Activated naive CD4-positive, alpha-beta T cell (primary cell): ENCODE measurements around the gene PSIP1.
"Not testable (repeated sequence)": the region's sequence is repeated elsewhere in the genome, so short reads cannot be mapped to it uniquely, and the experiment has no call there.

Source experiments
- DNase-seq, 4 experiments: peaks; one replicate each; lab custom pipeline; 2025; lab: John Stamatoyannopoulos, UW

The PSIP1 gene

DNA sequence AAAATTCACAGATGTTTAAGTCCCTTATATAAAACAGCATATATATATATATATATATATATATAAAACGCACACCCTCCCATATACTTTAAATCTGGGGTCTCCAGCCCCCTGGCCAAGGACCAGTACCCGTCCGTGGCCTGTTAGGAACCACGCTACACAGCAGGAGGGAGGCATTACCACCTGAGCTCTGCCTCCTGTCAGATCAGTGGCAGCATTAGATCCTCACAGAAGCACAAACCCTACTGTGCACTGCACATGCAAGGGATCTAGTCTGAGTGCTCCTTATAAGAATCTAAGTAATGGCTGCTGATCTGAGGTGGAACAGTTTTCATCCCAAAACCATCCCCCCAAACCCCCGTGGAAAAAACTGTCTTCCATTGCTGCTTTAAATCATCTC lies 9.0 kb downstream of the PSIP1 start:
- DNase-seq, result no peak

DNA sequence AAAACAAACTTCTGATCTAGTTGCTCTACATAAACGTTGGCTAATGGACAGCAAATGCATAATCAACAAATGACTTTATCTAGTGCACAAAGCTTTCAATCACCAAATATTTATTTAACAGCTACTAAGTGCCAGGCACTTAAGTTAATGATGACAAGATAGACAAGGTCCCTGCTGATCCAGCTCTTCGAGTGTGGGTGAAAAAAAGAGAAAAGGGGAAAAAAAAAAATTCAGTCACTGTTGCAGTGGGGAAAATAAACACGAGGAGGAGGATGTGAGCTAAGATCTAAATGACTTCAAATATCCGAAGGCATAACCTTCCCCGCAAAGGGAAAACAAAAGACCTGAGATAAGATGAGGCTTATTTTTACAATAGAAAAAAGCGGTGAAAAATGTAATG lies 9.6 kb downstream of the PSIP1 start:
- DNase-seq, result no peak

DNA sequence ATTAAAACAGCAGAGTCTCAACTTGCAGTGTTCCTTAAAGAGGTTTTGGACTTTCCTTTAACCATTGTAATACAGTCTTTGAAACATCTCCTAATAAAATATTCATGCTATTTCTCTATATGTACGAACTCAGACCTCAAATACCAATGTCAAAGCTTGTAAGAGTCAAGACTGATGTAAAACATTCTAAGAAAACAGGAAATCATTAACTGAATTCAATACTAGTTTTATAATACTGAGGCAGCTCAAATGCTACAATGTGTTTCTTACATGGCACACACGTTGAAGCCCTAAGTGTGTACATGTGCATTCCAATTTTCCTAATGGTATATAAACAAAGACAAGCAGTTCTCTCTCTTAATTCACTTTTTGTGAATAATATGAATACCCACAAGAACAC lies 11.6 kb downstream of the PSIP1 start:
- DNase-seq, result no peak

DNA sequence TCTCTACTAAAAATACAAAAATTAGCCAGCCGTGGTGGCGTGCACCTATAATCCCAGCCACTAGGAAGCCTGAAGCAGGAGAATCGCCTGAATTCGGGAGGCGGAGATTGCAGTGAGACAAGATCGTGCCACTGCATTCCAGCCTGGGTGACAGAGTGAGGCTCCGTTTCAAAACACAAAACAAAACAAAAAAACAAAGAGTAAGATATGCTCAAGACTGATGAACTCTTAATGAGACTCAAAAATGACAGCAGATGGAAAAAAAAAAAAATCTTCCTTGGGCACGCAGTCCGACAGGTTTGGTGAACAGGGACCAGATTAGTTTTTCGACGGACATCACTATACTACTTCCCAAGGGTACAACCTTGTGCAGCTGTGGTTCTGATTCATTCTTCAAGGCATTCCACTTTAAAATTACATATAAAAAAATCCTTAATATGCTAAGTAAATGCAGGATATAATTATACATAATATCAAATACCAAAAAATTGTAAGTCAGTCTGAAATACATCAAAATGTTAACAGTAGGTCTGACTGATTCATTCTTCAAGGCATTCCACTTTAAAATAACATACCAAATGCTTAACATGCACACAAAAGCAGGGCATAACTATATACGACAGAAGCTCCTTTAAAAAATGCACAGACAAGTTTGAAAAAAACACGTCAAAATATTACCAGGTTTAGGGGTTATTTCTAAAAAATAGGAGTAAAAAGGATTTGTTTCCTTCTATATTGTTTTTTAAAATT lies 12.3 kb downstream of the PSIP1 start:
- no peak for DNase-seq

DNA sequence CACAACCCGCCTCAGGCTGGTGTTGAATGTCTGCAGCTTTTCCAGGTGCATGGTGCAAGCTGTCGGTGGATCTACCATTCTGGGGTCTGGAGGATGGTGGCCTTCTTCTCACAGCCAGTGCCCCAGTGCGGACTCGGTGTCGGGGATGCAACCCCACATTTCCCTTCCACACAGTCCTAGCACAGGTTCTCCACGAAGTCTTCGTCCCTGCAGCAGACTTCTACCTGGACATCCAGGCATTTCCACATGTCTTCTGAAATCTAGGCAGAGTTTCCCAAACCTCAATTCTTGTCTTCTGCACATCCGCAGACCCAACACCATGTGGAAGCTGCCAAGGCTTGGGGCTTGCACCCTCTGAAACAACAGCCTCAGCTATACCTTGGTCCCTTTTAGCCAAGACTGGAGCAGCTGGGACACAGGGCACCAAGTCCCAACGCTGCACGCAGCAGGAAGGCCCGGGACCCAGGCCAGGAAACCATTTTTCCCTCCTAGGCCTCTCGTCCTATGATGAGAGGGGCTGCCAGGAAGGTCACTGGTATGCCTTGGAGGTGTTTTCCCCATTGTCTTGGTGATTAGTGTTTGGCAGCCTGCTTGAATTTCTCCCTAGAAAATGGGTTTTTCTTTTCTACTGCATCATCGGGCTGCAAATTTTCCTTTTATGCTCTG lies 18.2 kb downstream of the PSIP1 start:
- DNase-seq, result no peak

DNA sequence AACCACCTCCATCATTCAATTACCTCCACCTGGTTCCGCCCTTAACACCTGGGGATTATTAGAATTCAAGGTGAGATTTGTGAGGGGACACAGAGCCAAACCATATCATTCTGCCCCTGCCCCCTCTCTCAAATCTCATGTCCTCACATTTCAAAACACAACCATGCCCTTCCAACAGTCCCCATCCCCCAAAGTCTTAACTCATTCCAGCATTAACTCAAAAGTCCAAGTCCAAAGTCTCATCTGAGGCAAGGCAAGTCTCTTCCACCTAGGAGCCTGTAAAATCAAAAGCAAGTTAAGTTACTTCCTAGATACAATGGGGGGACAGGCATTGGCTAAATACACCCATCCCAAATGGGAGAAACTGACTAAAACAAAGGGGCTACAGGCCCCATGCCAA lies 18.8 kb downstream of the PSIP1 start:
- no peak for DNase-seq

DNA sequence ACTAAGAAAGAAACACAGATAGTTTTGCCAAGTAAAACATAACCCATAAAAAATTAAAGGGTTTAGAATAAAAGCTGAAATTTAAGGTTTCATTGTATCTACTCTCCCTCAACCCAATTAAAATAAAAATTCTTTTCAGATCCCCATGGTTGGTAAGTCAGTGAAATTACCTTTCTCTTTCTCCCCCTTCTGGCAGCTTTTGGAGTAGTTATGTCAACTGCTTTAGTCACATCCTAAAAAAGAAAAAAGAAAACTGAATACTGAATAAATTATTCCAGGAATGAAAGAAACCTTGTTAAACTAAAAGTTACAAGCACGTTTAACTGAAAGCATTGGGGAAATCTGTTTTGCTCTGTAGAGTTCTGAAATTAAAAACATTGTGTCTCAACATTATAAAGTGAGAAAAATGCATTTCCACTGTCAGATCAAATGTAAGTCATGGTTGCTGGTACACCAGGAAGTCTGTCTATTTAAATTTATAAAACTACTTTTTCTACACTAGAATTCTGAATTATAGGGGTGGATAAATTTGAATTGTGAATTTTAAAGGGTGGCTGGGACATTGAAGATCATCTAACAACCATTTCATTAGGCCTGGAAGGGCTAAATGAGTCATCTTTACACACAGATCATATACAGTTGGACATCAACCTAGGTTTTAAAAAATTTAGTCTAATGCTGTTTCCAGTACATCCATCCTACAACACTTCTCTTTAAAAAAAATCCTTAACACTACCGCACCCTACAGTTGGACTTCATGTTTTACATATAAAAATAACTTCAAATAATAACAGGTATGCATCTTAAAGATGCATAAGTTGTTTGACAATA lies 24.7 kb downstream of the PSIP1 start:
- DNase-seq, result no peak

DNA sequence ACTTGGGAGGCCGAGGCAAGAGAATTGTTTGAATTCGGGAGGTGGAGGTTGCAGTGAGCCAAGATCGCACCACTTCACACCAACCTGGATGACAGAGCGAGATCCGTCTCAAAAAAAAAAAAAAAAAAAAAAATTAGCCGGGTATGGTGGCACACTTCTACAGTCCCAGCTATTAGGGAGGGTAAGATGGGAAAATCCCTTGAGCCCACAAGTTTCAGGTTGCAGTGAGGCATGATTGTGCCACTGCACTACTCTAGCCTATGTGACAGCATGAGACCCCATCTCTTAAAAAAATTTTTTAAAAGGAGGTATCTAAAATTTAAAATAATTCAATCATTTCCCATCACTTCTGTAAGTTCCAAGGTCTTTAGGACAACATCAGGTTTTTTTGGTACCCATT lies 26.0 kb downstream of the PSIP1 start:
- DNase-seq, result no peak

DNA sequence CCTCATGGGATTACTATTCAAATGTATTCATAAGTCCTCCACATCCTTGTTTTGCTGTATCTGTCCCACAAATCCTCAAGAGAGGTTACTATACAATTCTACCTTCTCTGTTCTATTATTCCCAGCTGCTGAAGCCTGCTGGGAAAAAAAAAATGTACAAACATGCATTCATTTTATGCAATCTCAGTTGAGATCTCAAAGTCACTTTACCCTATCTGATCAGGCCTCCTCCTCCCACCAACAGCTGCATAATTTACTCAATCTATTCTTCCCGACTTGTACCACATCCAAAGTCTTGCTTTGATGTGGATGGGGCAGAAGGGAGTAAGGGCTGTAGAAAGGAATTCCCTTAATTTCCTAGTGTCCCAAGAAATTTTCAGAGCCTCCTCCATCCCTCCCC lies 28.6 kb downstream of the PSIP1 start:
- DNase-seq, result no peak

DNA sequence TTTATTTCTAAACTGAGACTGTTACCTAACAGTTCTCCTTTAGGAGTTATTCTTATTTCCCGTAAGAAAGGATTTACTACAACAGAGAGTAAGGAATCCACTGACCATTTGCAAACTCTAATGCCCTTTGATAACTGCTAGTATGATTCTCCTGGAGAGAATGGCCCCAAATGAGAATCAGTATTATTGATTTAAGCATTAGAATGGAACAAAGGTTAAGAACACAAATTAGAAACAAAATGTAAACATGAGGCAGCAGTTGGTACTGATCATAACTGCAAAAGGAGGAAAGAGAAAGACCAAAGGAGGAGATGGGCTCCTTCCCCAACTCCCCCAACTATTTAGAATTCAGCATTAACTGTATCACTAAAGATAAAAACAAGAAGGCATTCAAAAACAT lies 30.7 kb downstream of the PSIP1 start:
- no peak for DNase-seq

DNA sequence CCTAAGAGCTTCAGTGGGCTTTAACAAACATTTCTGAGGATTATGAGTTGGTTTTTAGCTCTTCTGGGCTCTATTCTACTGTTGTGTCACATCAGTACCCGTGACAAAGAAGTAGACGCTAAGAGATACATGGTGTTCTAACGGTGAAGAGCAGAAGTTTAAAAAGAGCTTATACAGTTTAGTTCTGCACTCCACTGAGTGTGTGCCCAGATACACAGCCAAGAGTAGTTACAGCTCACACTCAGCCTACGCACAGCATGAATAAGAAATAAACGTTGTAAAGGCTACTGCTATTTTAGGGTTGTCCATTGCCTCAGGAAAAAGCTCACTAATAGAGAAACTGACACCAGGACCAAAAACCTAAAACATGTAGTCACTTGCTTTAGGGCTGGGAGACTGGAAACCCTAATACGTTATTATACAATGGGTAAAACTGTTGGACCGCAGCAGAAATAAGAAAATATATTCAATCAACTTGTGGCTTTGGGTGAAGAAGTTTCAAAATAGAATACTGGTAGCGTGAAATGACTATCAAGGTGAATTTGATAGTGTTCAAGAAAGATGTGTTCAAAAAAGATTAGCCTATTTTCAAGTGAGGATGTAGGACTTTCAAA lies 34.7 kb downstream of the PSIP1 start:
- DNase-seq, result no peak

DNA sequence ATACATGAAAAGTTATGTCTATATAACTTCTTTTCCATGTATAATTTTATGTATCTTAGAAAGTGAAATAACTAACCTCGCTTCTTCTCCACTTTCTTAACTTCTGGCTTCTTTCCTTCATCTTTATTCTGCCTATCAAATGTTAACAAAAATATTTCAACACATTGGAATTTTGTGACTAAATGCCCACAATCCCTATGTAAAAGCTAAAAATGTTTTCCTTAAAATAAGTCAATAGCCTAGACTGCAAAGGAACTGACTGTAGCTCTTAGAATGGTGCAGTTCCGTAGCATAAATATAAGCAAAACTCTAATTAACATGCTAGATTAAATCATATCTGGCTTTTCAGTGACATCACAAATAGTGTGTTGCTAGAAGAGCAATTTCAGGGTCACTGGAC lies 40.9 kb downstream of the PSIP1 start:
- no peak for DNase-seq

DNA sequence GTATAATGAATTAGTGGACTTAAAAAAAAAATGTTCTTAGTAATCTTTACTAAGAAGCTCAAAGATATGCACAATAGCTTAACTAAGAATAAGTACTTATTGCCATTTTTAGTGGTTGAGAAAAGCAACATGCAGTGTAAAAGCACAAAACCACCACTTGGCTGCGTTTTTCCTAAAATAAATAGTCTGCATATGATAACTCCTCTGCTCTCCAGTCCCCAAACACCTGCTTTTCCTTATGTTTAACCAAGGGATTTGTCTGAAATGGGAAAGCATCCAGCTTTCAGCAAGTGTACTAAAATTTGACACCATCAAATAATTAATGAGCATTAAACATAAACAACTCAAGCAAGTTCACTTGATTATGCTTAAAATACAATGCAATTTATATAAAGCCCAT lies 41.4 kb downstream of the PSIP1 start:
- no peak for DNase-seq

DNA sequence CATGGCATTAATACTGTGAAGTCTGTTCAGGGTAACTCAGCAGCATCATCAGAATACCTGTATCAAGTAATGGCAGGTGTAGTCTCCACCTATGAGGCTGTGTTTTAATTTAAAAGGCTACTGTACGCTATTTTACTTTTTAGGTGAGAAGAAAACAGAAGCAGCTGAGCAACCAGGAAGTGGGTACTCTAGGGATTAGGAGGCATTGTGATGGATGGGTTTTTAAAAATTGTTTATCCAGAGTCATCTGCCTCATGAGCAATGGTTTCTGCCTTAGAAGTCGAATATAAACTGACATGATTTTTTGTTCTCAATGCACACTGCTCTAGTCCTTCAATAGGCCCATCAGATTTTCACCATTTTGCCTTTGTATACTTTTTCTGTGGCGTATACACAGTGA lies 42.6 kb downstream of the PSIP1 start:
- no peak for DNase-seq

DNA sequence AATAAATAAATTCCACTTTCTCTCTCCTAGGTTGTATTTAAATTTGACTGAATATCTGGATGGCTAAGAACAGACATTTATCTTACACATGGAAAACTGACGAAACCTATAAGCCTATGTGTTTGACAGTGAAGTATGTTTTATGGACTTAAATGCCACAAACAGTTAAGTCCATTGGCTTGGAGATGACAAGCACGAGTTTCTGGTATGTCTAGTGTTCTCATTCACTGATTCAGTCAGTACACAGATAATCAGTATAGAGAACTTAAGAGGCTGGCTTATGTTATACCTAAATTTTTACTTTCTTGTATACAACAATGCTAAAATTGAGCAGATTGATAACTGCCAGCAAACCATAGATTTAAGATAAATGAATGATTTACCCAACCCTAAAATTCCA lies 49.2 kb downstream of the PSIP1 start:
- DNase-seq, result no peak

DNA sequence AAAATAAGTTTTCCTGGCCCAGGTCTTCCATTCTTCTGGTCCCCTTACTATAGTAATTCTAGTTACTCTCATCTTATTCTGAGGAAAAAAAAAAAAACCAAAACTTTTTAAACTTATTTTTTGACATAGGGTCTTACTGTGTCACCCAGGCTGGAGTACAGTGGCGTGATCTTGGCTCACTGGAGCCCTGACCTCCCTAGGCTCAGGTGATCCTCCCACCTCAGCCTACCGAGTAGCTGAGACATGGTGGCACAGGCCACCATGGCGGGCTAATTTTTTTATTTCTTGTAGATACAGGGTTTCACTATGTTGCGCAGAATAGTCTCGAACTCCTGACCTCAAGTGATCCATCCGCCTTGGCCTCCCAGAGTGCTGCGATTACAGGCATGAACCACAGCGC lies 49.7 kb downstream of the PSIP1 start:
- DNase-seq, result no peak

DNA sequence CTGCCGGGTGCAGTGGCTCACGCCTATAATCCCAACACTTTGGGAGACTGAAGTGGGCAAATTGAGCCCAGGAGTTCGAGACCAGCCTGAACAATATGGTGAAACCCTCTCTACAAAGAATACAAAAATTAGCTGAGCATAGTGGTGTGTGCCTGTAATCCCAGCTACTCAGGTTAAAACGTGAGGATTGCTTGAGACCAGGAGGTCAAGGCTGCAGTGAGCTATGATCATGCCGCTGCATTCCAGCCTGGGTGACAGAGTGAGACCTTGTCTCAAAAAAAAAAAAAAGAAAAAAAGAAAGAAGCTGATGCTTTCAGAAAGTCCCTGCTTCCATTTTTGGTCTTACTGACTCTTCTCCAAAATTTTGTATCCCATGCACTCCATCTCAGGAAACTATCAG lies 56.8 kb downstream of the PSIP1 start:
- DNase-seq, result no peak

DNA sequence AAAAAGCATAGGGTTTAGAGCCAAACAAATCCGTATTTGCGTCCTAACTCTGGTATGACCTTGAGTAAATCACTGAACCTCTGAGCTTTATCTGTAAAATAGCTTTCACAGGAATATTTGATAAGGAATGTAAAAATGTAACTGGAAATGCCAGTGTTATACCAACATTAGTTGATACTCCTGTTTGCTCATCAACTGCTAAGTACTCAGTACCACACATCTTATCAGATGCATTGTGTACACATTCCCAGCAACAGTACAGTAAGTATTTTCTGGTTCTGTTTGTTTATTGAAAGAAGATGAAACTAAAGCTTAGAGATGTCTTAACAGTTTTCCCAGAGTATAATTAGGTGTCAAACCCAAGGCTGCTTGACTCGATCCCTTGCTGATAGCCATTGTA lies 66.6 kb downstream of the PSIP1 start:
- DNase-seq, result no peak

DNA sequence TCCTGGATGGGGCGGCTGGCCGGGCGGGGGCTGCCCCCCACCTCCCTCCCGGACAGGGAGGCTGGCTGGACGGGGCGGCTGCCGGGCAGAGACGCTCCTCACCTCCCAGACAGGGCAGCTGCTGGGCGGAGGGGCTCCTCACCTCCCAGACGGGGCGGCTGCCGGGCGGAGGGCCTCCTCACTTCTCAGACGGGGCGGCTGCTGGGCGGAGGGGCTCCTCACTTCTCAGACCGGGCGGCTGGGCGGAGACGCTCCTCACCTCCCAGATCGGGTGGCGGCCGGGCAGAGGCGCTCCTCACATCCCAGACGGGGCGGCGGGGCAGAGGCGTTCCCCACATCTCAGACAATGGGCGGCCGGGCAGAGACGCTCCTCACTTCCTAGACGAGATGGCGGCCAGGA lies 68.5 kb downstream of the PSIP1 start:
- not testable (repeated sequence) for DNase-seq

DNA sequence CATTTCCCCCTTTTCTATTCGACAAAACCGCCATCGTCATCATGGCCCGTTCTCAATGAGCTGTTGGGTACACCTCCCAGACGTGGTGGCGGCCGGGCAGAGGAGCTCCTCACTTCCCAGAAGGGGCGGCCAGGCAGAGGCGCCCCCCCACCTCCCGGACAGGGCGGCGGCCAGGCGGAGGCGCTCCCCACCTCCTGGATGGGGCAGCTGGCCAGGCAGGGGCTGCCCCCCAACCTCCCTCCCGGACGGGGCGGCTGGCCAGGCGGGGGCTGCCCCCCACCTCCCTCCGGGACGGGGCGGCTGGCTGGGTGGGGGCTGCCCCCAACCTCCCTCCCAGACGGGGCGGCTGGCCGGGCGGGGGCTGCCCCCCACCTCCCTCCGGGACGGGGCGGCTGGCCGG lies 68.9 kb downstream of the PSIP1 start:
- DNase-seq, result not testable (repeated sequence)

DNA sequence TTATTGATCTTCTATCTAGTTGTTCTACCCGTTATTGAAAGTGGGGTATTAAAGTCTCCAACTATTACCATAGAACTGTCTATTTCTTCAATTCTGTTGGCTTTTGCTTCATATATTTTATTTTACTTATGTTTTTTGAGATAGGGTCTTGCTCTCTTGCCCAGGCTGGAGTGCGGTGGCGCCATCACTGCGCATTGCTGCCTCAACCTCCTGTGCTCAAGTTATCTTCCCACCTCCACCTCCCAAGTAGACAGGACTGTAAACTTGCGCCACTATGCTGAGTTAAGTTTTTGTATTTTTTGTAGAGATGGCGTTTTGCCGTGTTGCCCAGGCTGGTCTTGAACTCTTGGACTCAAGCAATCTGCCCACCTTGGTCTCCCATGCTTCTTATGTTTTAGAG lies 71.9 kb downstream of the PSIP1 start:
- DNase-seq, result no peak

DNA sequence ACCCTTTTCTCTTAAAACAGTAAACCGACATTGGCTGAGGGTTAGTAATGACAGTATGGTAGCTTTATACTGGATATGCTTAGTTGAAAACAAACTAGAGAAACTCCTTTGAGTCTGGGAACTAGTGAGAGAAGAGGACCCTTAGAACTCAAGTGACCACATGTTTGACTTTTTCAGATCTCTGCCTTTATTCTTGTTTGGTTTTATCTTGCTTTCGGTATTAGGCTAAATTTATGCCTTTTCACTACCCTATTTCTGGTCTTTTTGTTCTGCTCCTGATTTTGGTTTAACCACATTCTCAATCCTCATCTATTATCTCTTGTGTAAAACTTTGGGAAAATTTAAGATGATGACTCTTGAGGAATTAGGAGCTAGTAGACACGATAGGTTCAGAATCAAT lies 77.1 kb downstream of the PSIP1 start:
- no peak for DNase-seq

DNA sequence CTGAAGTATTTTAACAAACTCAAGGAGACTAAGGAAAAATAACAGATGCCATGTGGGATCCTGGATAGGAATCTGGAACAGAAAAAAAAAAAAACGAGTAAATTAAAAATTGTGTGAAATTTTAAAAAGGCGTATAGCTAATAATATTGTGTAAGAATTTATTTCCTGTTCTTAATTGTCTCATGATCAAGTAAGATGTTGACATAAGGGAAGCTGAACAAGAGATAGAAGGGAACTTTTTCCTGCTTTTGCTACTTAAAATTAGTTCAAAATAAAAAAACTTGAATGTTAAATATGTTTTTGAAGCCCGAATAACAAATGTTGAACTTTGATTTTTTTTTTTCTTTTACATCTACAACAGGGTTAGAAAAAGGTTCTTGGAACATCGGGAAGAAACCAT lies 77.6 kb downstream of the PSIP1 start:
- DNase-seq, result no peak
